PC-9 (cell line): ENCODE data around the gene GPSM1.

ENCODE experiments used
- EZH2 ChIP-seq: fragments of 200-600 bp; sonication (generic); IDR thresholded peaks from 2 replicates; pipeline ENCODE4 v1.8.0; 2017; ENCODE audit warnings: antibody characterized with exemption, low read depth
- TF ChIP-seq, protein P1 (sequence below): fragments of 200-600 bp; sonication (generic); conservative IDR thresholded peaks from 2 replicates; pipeline ENCODE4 v1.6.1; 2017; ENCODE audit warnings: mixed run types, antibody characterized with exemption, mild to moderate bottlenecking, moderate library complexity

GRCh38 chr9:136376457-136376856 is 49.1 kb downstream of the GPSM1 start:
- TF ChIP-seq, protein P1, sequence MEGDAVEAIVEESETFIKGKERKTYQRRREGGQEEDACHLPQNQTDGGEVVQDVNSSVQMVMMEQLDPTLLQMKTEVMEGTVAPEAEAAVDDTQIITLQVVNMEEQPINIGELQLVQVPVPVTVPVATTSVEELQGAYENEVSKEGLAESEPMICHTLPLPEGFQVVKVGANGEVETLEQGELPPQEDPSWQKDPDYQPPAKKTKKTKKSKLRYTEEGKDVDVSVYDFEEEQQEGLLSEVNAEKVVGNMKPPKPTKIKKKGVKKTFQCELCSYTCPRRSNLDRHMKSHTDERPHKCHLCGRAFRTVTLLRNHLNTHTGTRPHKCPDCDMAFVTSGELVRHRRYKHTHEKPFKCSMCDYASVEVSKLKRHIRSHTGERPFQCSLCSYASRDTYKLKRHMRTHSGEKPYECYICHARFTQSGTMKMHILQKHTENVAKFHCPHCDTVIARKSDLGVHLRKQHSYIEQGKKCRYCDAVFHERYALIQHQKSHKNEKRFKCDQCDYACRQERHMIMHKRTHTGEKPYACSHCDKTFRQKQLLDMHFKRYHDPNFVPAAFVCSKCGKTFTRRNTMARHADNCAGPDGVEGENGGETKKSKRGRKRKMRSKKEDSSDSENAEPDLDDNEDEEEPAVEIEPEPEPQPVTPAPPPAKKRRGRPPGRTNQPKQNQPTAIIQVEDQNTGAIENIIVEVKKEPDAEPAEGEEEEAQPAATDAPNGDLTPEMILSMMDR: no peak
- TF ChIP-seq EZH2: no peak
